ENCODE results near the gene ARL15.

The ARL15 gene

GRCh38 chr5:54171645-54172384 lies 138.6 kb downstream of the ARL15 start:
- H3K9me3 ChIP-seq (ENCODE audit: control insufficient read depth in 1 of 2, low read length in 2 of 2) = no peaks in the 10 kb centered on the region
- H3K4me3 ChIP-seq (ENCODE audit: low read depth in 1 of 2, low read length in 2 of 2) = no peak overlapping the region

GRCh38 chr5:54165687-54166086 lies 144.7 kb downstream of the ARL15 start:
- H3K4me3 ChIP-seq (ENCODE audit: low read depth in 1 of 2, low read length in 2 of 2) = no peak overlapping the region
- H3K9me3 ChIP-seq (ENCODE audit: control insufficient read depth in 1 of 2, low read length in 2 of 2) = no peaks in the 10 kb centered on the region
- H3K4me1 ChIP-seq (ENCODE audit: control insufficient read depth in 1 of 2, insufficient read depth in 2 of 2, low read length in 2 of 2) = no peaks in the 10 kb centered on the region
- no peaks in the 10 kb centered on the region for H3K27me3 ChIP-seq (ENCODE audit: low read depth, low read length)
- H3K27ac ChIP-seq (ENCODE audit: low read length) = no peak overlapping the region
- H3K36me3 ChIP-seq (ENCODE audit: control insufficient read depth in 1 of 2, insufficient read depth in 2 of 2, low read length in 2 of 2) = peaks cover 0 to 3% of the 10 kb centered on the region in 2 donors

More at GRCh38 chr5:54171645-54172384, 138.6 kb downstream of the ARL15 start:
- peaks cover 0 to 3% of the 10 kb centered on the region in 2 donors for H3K36me3 ChIP-seq (ENCODE audit: control insufficient read depth in 1 of 2, insufficient read depth in 2 of 2, low read length in 2 of 2)
- no peaks in the 10 kb centered on the region for H3K27me3 ChIP-seq (ENCODE audit: low read depth, low read length)
- H3K27ac ChIP-seq (ENCODE audit: low read length) = no peak overlapping the region
- no peaks in the 10 kb centered on the region for H3K4me1 ChIP-seq (ENCODE audit: control insufficient read depth in 1 of 2, insufficient read depth in 2 of 2, low read length in 2 of 2)

GRCh38 chr5:54162184-54162583 lies 148.2 kb downstream of the ARL15 start:
- no peak overlapping the region for H3K27ac ChIP-seq (ENCODE audit: low read length)
- H3K36me3 ChIP-seq (ENCODE audit: control insufficient read depth in 1 of 2, insufficient read depth in 2 of 2, low read length in 2 of 2) = peaks cover 0 to 3% of the 10 kb centered on the region in 2 donors
- H3K9me3 ChIP-seq (ENCODE audit: control insufficient read depth in 1 of 2, low read length in 2 of 2) = no peaks in the 10 kb centered on the region
- H3K27me3 ChIP-seq (ENCODE audit: low read depth, low read length) = no peaks in the 10 kb centered on the region
- H3K4me1 ChIP-seq (ENCODE audit: control insufficient read depth in 1 of 2, insufficient read depth in 2 of 2, low read length in 2 of 2) = no peaks in the 10 kb centered on the region
- H3K4me3 ChIP-seq (ENCODE audit: low read depth in 1 of 2, low read length in 2 of 2) = no peak overlapping the region

- Histone ChIP-seq H3K27ac (ENCODE audit: low read length) (no peak overlapping the region), H3K9me3 (ENCODE audit: control insufficient read depth in 1 of 2, low read length in 2 of 2) (no peaks in the 10 kb centered on the region), H3K27me3 (ENCODE audit: low read depth, low read length) (no peaks in the 10 kb centered on the region), H3K4me3 (ENCODE audit: low read depth in 1 of 2, low read length in 2 of 2) (no peak overlapping the region), H3K4me1 (ENCODE audit: control insufficient read depth in 1 of 2, insufficient read depth in 2 of 2, low read length in 2 of 2) (no peaks in the 10 kb centered on the region), H3K36me3 (ENCODE audit: control insufficient read depth in 1 of 2, insufficient read depth in 2 of 2, low read length in 2 of 2) (no peaks in the 10 kb centered on the region)
Measured at GRCh38 chr5:54160329-54160728, 150.0 kb downstream of the ARL15 start.

- Histone ChIP-seq H3K27ac (ENCODE audit: low read length) (no peak overlapping the region), H3K9me3 (ENCODE audit: control insufficient read depth in 1 of 2, low read length in 2 of 2) (no peaks in the 10 kb centered on the region), H3K27me3 (ENCODE audit: low read depth, low read length) (no peaks in the 10 kb centered on the region), H3K4me1 (ENCODE audit: control insufficient read depth in 1 of 2, insufficient read depth in 2 of 2, low read length in 2 of 2) (no peaks in the 10 kb centered on the region), H3K36me3 (ENCODE audit: control insufficient read depth in 1 of 2, insufficient read depth in 2 of 2, low read length in 2 of 2) (no peaks in the 10 kb centered on the region), H3K4me3 (ENCODE audit: low read depth in 1 of 2, low read length in 2 of 2) (no peak overlapping the region)
Measured at GRCh38 chr5:54159893-54160195, 150.5 kb downstream of the ARL15 start.

- Histone ChIP-seq H3K4me3 (ENCODE audit: low read depth in 1 of 2, low read length in 2 of 2) (no peak overlapping the region), H3K27me3 (ENCODE audit: low read depth, low read length) (no peaks in the 10 kb centered on the region), H3K9me3 (ENCODE audit: control insufficient read depth in 1 of 2, low read length in 2 of 2) (no peaks in the 10 kb centered on the region), H3K27ac (ENCODE audit: low read length) (no peak overlapping the region), H3K4me1 (ENCODE audit: control insufficient read depth in 1 of 2, insufficient read depth in 2 of 2, low read length in 2 of 2) (no peaks in the 10 kb centered on the region), H3K36me3 (ENCODE audit: control insufficient read depth in 1 of 2, insufficient read depth in 2 of 2, low read length in 2 of 2) (no peaks in the 10 kb centered on the region)
Measured at GRCh38 chr5:54159153-54159892, 151.1 kb downstream of the ARL15 start.

GRCh38 chr5:54156577-54156976 lies 153.8 kb downstream of the ARL15 start:
- no peak overlapping the region for H3K27ac ChIP-seq (ENCODE audit: low read length)
- no peaks in the 10 kb centered on the region for H3K9me3 ChIP-seq (ENCODE audit: control insufficient read depth in 1 of 2, low read length in 2 of 2)
- H3K4me1 ChIP-seq (ENCODE audit: control insufficient read depth in 1 of 2, insufficient read depth in 2 of 2, low read length in 2 of 2) = no peaks in the 10 kb centered on the region
- no peaks in the 10 kb centered on the region for H3K27me3 ChIP-seq (ENCODE audit: low read depth, low read length)
- no peaks in the 10 kb centered on the region for H3K36me3 ChIP-seq (ENCODE audit: control insufficient read depth in 1 of 2, insufficient read depth in 2 of 2, low read length in 2 of 2)
- no peak overlapping the region for H3K4me3 ChIP-seq (ENCODE audit: low read depth in 1 of 2, low read length in 2 of 2)

- H3K27ac ChIP-seq (ENCODE audit: low read length) = no peak overlapping the region
- H3K36me3 ChIP-seq (ENCODE audit: control insufficient read depth in 1 of 2, insufficient read depth in 2 of 2, low read length in 2 of 2) = no peaks in the 10 kb centered on the region
Measured at GRCh38 chr5:54150841-54151240, 159.5 kb downstream of the ARL15 start.

GRCh38 chr5:54148858-54149257 lies 161.5 kb downstream of the ARL15 start:
- Histone ChIP-seq H3K9me3 (ENCODE audit: control insufficient read depth in 1 of 2, low read length in 2 of 2) (no peaks in the 10 kb centered on the region), H3K4me1 (ENCODE audit: control insufficient read depth in 1 of 2, insufficient read depth in 2 of 2, low read length in 2 of 2) (peaks cover 5 to 9% of the 10 kb centered on the region in 2 donors), H3K27ac (ENCODE audit: low read length) (no peak overlapping the region), H3K36me3 (ENCODE audit: control insufficient read depth in 1 of 2, insufficient read depth in 2 of 2, low read length in 2 of 2) (no peaks in the 10 kb centered on the region), H3K4me3 (ENCODE audit: low read depth in 1 of 2, low read length in 2 of 2) (no peak overlapping the region), H3K27me3 (ENCODE audit: low read depth, low read length) (no peaks in the 10 kb centered on the region)

More at GRCh38 chr5:54150841-54151240, 159.5 kb downstream of the ARL15 start:
- no peaks in the 10 kb centered on the region for H3K27me3 ChIP-seq (ENCODE audit: low read depth, low read length)
- H3K4me3 ChIP-seq (ENCODE audit: low read depth in 1 of 2, low read length in 2 of 2) = no peak overlapping the region
- no peaks in the 10 kb centered on the region for H3K9me3 ChIP-seq (ENCODE audit: control insufficient read depth in 1 of 2, low read length in 2 of 2)
- H3K4me1 ChIP-seq (ENCODE audit: control insufficient read depth in 1 of 2, insufficient read depth in 2 of 2, low read length in 2 of 2) = peaks cover 5 to 9% of the 10 kb centered on the region in 2 donors

- no peak overlapping the region for H3K4me3 ChIP-seq (ENCODE audit: low read depth in 1 of 2, low read length in 2 of 2)
- H3K27me3 ChIP-seq (ENCODE audit: low read depth, low read length) = no peaks in the 10 kb centered on the region
- H3K27ac ChIP-seq (ENCODE audit: low read length) = no peak overlapping the region
- no peaks in the 10 kb centered on the region for H3K9me3 ChIP-seq (ENCODE audit: control insufficient read depth in 1 of 2, low read length in 2 of 2)
- H3K4me1 ChIP-seq (ENCODE audit: control insufficient read depth in 1 of 2, insufficient read depth in 2 of 2, low read length in 2 of 2) = peaks cover 5 to 9% of the 10 kb centered on the region in 2 donors
- H3K36me3 ChIP-seq (ENCODE audit: control insufficient read depth in 1 of 2, insufficient read depth in 2 of 2, low read length in 2 of 2) = no peaks in the 10 kb centered on the region
Measured at GRCh38 chr5:54148067-54148845, 162.1 kb downstream of the ARL15 start.

- no peaks in the 10 kb centered on the region for H3K36me3 ChIP-seq (ENCODE audit: control insufficient read depth in 1 of 2, insufficient read depth in 2 of 2, low read length in 2 of 2)
- no peak overlapping the region for H3K4me3 ChIP-seq (ENCODE audit: low read depth in 1 of 2, low read length in 2 of 2)
- H3K4me1 ChIP-seq (ENCODE audit: control insufficient read depth in 1 of 2, insufficient read depth in 2 of 2, low read length in 2 of 2) = peaks cover 5 to 9% of the 10 kb centered on the region in 2 donors
- no peaks in the 10 kb centered on the region for H3K9me3 ChIP-seq (ENCODE audit: control insufficient read depth in 1 of 2, low read length in 2 of 2)
- no peaks in the 10 kb centered on the region for H3K27me3 ChIP-seq (ENCODE audit: low read depth, low read length)
- H3K27ac ChIP-seq (ENCODE audit: low read length) = no peak overlapping the region
Measured at GRCh38 chr5:54146916-54147315, 163.5 kb downstream of the ARL15 start.

Measured in muscle layer of duodenum (tissue), 2 donors.